GM13976 (cell line): ENCODE results near the gene DNAJC19.

Experiments used
- DNase-seq: peaks from one replicate; pipeline ENCODE4 v3.0.0; 2012; ENCODE audit warnings: low spot score
- CTCF ChIP-seq: IDR thresholded peaks from 2 replicates; pipeline ENCODE4 v1.5.1; 2012; ENCODE audit warnings: borderline replicate concordance, mild to moderate bottlenecking; ENCODE audit not compliant: insufficient read depth; ENCODE audit errors: extremely low read depth, missing control alignments, control extremely low read depth
- in situ Hi-C: fragments of 300-500 bp; cut with MboI; formaldehyde crosslinking; loops from one replicate; pipeline ENCODE4 v1.12.0; 2022; ENCODE audit warnings: low sequenced_read_pairs, mixed read lengths, inconsistent platforms; ENCODE audit not compliant: unreplicated experiment

DNAJC19 gene

GRCh38 chr3:180981912-180982311 is 7.6 kb downstream of the DNAJC19 start:
- TF ChIP-seq CTCF: no peak
- in situ Hi-C loops: no loop called here
- no peak for DNase-seq

GRCh38 chr3:180980611-180981010 is 8.9 kb downstream of the DNAJC19 start:
- DNase-seq: no peak
- in situ Hi-C loops: no loop called here
- no peak for TF ChIP-seq CTCF

- in situ Hi-C loops: no loop called here
- no peak for TF ChIP-seq CTCF
- DNase-seq: no peak
Observed at GRCh38 chr3:180979961-180980360, 9.6 kb downstream of the DNAJC19 start.

- in situ Hi-C loops: no loop called here
- TF ChIP-seq CTCF: no peak
- DNase-seq: no peak
Observed at GRCh38 chr3:180977498-180977897, 12.0 kb downstream of the DNAJC19 start.

GRCh38 chr3:180974286-180974685 is 15.2 kb downstream of the DNAJC19 start:
- in situ Hi-C loops: no loop called here
- TF ChIP-seq CTCF: no peak
- DNase-seq: no peak

GRCh38 chr3:180973543-180973942 is 16.0 kb downstream of the DNAJC19 start:
- in situ Hi-C loops: no loop called here
- no peak for TF ChIP-seq CTCF
- DNase-seq: no peak

- in situ Hi-C loops: no loop called here
- no peak for DNase-seq
- TF ChIP-seq CTCF: no peak
Observed at GRCh38 chr3:180970931-180971330, 18.6 kb downstream of the DNAJC19 start.
